HTERT RPE-1 (cell line): ENCODE results near the gene NHSL1.

Experiments used
- in situ Hi-C: fragments of 300-500 bp; cut with MboI; formaldehyde crosslinking; loops from 4 replicates; pipeline ENCODE4 v1.14.3; 2020; ENCODE audit warnings: low sequenced_read_pairs

NHSL1 gene

DNA sequence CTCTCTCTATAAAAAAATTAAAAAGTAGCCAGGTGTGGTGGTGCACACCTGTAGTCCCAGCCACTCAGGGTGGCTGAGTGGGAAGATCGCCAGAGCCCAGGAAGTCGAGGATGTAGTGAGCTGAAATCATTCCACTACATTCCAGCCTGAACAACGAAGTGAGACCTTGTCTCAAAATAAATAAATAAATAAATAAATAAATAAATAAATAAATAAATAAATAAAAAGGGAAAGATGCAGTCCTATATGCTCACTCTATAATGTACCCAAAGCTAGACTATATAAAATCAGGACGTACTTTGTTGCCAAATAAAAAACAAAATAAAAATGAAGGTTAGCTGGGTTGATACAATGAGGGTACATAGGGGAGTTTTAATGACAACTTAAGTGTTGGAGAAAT lies 26.1 kb upstream of the NHSL1 start:
- in situ Hi-C loops: no loop called here

DNA sequence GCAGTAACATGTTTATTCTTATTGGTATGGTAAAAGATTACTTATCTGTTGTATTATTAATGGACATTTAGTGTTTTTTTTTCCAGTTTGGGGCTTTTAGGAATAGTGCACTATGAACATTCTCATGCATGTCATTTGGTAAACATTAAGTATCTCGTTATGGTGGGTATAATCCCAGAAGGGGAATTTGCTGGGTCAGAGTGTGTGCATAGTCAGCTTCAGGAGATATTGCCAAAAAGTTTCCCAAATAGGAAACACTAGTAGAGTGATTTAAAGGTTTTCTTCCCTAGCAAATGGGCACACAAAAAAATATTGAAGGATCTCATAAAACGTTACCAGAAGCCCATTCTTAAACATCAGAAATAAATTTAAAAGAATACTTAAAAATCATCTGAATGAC lies 25.2 kb upstream of the NHSL1 start:
- in situ Hi-C loops: no loop called here

DNA sequence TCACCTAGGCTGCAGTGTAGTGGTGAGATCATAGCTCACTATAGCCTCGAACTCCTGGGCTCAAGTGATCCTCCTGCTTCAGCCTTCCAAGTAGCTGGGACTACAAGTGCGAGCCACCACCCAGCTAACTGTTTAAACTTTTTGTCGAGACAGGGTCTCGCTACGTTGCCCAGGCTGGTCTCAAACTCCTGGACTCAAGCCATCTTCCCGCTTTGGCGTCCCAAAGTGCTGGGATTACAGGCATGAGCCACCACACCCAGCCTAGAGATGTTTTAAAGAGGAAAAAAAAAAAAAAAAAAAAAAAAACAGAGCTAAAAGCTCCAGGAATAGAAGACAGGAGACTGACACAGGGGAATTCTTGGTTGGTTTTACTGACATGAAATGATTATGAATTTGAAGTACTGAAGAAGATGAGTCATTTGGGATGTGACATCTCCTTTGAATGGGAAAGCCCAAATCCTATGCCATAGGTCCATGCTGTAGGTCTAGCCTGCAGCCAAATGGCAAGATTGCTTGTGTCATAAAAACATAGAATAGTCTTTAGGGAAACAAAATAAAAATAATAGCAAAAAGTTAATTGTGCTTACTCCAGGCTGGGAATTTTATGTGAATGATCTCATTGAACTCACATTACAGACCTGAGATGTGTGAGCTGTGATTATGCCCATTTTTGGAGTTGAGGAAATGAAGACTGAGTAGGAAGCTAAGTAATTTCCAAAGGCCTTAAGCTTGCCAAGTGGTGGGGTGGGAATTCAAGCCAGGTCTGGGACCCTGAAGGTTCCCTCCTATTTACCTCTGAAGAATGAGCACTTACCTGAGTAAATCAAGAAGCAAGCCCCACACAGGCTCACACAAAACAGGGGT lies 24.3 kb upstream of the NHSL1 start:
- in situ Hi-C loops: no loop called here

DNA sequence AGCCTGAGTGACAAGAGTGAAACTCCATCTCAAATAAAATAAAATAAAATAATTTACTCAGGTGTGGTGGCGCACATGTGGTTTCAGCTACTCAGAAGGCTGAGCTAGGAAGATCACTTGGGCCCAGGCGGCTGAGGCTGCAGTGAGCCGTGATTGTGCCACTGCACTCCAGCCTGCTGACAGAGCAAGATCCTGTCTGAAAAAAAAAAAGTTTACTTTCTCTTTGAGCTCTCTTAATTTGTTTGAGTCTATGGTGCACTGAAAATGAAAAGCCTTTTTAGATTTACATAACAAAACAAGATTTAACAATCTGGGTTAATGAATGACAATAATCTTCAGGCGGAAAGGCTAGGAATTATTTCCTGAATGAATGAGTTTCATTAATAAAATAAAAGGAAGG lies 23.3 kb upstream of the NHSL1 start:
- in situ Hi-C loops: no loop called here

GRCh38 chr6:138521790-138522189 lies 22.5 kb upstream of the NHSL1 start:
- in situ Hi-C loops: no loop called here

GRCh38 chr6:138520463-138520862 lies 21.2 kb upstream of the NHSL1 start:
- in situ Hi-C loops: no loop called here

DNA sequence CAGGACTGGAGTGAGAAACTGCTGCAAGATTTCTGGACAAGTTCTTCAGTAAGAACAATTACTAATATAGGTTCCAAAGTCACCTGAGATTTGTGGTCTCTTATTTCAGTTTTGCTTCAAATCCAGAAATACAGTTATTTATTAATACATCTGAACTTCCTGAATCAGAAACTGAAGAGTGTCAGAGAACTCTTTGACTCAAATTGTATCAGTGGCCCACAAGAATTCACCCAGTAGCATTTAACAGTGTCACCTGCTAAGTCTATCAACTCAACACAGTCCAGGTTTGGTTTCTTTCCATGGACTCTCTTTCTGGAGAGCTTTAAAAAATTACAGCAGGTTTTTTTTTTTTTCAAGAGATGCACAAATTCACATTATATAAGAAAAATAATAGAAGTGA lies 18.8 kb upstream of the NHSL1 start:
- in situ Hi-C loops: no loop called here

DNA sequence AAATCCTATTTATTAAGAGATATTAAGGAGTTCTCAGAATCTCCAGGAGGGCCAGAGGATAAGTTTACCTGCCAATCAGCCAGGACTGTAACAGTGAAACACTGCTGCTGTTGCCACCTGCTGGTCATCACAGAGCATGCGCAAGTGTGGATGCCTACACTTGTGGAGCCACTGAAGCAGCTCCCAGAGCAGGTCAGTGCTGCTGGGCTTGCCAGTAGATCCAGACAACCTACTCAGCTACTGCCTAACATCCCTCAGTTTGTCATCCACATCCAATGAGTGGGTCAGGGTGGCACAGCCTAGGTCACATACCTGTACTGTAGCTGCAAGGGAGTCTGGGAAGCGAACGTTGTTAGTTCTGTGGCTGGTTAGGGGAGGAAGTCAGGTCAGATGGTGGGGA lies 18.3 kb upstream of the NHSL1 start:
- in situ Hi-C loops: no loop called here

GRCh38 chr6:138515657-138516248 lies 16.5 kb upstream of the NHSL1 start:
- in situ Hi-C loops: no loop called here

- in situ Hi-C loops: no loop called here
Measured at GRCh38 chr6:138514860-138515540, 15.7 kb upstream of the NHSL1 start.

DNA sequence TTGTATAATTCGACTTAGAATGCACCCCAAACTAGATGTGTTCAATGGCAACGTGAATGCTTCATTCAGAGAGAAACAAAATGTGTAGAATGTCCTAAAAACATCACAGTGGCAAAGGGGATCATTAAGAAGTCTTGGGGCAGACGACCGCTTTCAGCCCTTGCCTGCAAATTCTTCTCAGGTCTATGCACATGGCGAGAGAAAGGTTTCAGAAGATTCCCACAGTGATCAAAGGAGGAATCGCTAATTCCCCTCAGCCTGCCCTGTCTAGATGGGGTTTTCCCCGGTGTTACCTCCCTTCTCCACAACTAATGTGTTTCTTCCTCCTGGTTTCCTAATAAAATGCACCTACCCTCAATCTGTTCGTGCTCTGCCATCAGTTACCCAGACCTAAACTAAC lies 13.3 kb upstream of the NHSL1 start:
- in situ Hi-C loops: no loop called here

DNA sequence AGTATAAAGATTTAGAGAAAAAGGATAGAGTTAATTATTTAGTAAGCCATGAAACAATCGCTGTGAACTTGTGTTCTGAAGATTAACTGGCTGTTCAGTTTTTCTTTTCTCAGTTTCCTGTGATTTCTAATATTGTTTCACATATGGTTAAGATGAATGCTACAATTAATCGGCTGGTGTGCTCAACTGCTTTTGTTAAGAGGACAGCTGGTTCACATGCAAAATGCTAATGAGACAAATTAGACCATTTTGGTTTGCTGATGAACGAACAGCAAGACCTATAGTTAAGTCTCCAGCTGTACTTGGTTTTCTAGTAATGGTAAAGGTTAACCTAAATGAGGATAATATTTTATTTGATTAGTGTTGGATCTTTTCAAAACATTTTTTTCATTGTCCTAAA lies 10.8 kb upstream of the NHSL1 start:
- in situ Hi-C loops: no loop called here

- in situ Hi-C loops: no loop called here
Measured at GRCh38 chr6:138509371-138509770, 10.1 kb upstream of the NHSL1 start.

DNA sequence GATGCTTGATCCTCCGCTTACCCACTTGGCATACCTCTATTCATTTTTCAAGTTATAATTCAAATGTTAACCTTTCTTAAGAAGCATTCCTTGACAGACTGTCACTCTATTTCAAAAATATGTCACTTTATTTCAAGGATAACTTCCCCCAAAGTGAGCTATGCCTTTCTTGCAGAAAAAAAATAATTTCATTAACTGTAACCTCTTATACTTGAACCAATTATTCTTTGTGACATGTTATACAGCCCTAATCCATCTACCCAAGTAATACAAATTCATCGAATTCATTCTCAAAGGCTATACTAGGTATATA lies 9.3 kb upstream of the NHSL1 start:
- in situ Hi-C loops: no loop called here

- in situ Hi-C loops: no loop called here
Measured at GRCh38 chr6:138507977-138508675, 8.8 kb upstream of the NHSL1 start.

GRCh38 chr6:138504764-138505689 lies 5.7 kb upstream of the NHSL1 start:
- in situ Hi-C loops: no loop called here

DNA sequence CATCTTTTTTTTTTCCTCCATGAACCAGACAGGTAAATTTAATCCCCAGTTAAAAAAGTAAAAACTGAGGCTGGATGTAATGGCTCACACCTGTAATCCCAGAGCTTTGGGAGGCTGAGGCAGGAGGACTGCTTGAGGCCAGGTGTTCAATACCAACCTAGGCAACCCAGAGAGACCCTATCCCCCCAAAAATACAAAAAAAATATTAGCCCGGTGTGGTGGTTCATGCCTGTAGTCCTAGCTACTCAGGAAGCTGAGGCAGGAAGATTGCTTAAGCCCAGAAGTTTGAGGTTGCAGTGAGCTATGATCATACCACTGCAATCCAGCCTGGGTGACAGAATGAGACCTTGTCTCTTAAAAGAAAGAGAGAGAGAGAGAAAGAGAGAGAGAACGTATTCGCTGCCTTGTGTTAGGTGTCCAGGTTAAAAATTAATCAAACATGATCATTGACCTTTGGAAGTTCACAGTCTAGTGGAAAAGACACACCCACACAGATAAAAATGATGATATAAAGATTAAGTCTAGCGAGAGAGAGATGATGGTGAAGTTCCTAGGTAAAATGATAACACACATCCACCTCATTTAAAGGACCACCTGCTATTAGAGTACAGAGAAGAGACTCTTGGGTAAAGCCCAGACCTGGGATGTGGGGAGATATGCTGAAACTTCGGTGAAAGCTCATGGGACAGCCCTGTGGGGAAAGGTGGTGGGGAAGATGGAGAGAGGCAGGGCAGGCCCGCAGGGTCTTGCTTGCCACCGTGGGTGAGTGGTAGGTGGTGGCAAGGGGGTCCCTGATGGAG lies 4.8 kb upstream of the NHSL1 start:
- in situ Hi-C loops: no loop called here

DNA sequence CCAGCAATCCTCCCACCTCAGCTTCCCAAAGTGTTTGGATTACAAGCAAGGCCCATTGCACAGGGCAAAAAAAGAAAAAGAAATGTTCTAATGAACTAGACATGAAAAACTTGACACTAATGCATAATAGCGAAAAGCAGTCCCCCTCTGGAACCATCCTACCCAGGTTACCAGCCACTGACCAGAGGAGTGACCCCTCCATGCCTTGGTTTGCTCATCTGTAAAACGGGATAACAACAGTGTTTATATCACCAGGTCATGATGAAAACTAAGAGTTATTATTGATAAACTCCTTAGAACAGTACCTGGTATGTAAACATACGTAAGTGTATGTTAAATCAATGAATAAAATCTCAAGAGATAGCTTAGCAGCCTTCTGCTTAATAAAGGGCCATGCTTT lies 3.3 kb upstream of the NHSL1 start:
- in situ Hi-C loops: no loop called here

GRCh38 chr6:138500867-138501446 lies 1.7 kb upstream of the NHSL1 start:
- in situ Hi-C loops: no loop called here
